ENCODE measurements around the gene MYO18A. TPM values are rescaled to one million over a fixed set of nuclear protein-coding genes. Genes with fewer than 3 reads are reported as not detected.
A peak's percentile ranks its signal among the peaks of the same experiment; 100 is the strongest.

MYO18A gene
- total RNA-seq, 1 donor from 2014 or later, result 30.0 TPM

DNA sequence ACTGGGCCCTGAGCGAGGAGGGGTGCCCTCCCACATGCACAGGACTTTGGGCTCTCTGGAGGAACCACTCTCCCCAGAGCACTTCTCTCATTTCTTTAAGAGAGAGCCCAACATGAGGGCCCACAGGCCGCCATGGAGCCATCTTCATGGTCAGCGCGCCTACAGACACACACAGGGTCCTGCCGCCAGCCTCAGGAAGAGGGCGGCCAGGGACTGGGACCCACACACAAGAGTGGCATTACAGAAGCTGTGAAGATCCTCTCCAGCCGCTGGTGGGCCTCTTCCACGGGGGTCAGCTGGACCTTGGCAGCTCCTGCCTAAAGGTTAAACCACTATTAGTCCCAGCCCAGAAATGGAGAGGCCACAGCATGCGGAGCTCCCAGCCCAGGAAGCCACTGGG is 54.5 kb downstream of the MYO18A start:
- H3K36me3 Mint-ChIP-seq (ENCODE audit: low read depth), result peaks cover 4% of the 10 kb centered on the region
- H3K27ac Mint-ChIP-seq (ENCODE audit: unreplicated experiment), result no peak overlapping the region
- TF ChIP-seq, protein P1, sequence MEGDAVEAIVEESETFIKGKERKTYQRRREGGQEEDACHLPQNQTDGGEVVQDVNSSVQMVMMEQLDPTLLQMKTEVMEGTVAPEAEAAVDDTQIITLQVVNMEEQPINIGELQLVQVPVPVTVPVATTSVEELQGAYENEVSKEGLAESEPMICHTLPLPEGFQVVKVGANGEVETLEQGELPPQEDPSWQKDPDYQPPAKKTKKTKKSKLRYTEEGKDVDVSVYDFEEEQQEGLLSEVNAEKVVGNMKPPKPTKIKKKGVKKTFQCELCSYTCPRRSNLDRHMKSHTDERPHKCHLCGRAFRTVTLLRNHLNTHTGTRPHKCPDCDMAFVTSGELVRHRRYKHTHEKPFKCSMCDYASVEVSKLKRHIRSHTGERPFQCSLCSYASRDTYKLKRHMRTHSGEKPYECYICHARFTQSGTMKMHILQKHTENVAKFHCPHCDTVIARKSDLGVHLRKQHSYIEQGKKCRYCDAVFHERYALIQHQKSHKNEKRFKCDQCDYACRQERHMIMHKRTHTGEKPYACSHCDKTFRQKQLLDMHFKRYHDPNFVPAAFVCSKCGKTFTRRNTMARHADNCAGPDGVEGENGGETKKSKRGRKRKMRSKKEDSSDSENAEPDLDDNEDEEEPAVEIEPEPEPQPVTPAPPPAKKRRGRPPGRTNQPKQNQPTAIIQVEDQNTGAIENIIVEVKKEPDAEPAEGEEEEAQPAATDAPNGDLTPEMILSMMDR (IDR thresholded peaks at IDR 0.05), result no peak
- H3K9me3 Mint-ChIP-seq (ENCODE audit: low read depth), result no peaks in the 10 kb centered on the region
- no peak overlapping the region for H3K4me3 Mint-ChIP-seq (ENCODE audit: unreplicated experiment)
- peaks cover 3% of the 10 kb centered on the region for H3K4me1 Mint-ChIP-seq (ENCODE audit: low read depth)
- DNase-seq (ENCODE audit: low spot score), result no peak
- no peaks in the 10 kb centered on the region for H3K27me3 Mint-ChIP-seq (ENCODE audit: low read depth)

DNA sequence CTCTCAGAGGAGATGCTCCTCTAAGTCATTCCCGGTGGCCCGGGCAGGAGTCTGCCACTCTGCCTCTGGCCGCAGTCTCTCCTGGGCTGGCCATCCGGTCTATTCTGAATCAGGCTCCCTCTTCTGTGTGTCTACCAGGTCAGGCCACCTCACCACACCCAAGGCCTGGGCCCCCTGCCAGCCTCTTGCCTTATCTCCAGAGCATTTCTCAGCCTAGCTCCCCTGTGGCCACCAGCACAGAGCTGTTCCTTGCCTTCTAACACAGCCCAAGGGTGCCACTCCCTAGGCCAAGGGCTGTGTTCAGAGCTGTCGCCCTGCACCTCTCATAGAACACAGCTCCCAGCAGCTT is 55.3 kb downstream of the MYO18A start:
- no peak overlapping the region for H3K4me3 Mint-ChIP-seq (ENCODE audit: unreplicated experiment)
- no peaks in the 10 kb centered on the region for H3K27me3 Mint-ChIP-seq (ENCODE audit: low read depth)
- DNase-seq (ENCODE audit: low spot score), result no peak
- H3K27ac Mint-ChIP-seq (ENCODE audit: unreplicated experiment), result no peak overlapping the region
- H3K36me3 Mint-ChIP-seq (ENCODE audit: low read depth), result peaks cover 4% of the 10 kb centered on the region
- no peaks in the 10 kb centered on the region for H3K9me3 Mint-ChIP-seq (ENCODE audit: low read depth)
- TF ChIP-seq, protein P1 (IDR thresholded peaks at IDR 0.05), result no peak
- peaks cover 3% of the 10 kb centered on the region for H3K4me1 Mint-ChIP-seq (ENCODE audit: low read depth)

DNA sequence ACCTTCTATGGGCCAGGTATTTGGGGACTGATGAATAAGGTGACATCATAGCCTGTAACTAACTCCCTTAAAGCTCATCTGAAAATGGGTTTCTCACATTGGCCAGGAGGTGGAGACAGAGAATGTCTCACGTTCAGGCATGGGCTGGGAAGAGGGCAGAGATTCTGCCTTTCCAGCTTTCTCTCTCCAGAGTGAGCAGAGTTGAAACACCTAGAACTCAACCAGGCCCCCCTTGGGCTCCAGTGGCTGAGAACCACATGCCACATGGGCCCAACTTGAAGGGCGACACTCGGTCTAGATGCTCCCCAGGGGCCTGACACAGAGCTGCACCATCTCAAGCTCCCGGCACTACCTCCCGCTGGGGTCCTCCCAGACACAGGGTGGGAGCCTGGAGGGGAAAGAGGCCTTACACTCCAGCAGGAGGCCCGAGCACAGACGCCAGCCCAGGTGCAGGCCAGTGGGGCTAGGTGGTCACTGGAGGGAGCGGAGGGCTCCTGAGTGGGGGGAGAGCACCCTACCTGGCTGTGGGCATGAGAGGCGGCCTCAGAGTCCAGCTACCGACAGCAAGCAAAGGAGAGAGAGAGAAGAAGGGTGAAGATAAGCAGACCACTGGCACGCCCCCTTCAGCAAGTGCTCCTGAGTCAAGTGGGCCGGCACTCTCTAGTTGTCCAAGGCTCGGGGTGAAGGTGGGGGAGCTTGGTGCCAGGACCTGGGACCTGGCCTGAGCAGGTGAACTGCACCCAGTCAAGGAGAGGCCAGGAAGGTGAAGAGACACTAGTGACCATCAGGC is 55.9 kb downstream of the MYO18A start:
- DNase-seq (ENCODE audit: low spot score), result no peak
- Mint-ChIP-seq H3K36me3 (ENCODE audit: low read depth) (peaks cover 4% of the 10 kb centered on the region), H3K9me3 (ENCODE audit: low read depth) (no peaks in the 10 kb centered on the region), H3K27me3 (ENCODE audit: low read depth) (no peaks in the 10 kb centered on the region), H3K4me3 (ENCODE audit: unreplicated experiment) (no peak overlapping the region), H3K27ac (ENCODE audit: unreplicated experiment) (no peak overlapping the region), H3K4me1 (ENCODE audit: low read depth) (peaks cover 3% of the 10 kb centered on the region)
- TF ChIP-seq, protein P1 (IDR thresholded peaks at IDR 0.05), result peak; percentile 85

DNA sequence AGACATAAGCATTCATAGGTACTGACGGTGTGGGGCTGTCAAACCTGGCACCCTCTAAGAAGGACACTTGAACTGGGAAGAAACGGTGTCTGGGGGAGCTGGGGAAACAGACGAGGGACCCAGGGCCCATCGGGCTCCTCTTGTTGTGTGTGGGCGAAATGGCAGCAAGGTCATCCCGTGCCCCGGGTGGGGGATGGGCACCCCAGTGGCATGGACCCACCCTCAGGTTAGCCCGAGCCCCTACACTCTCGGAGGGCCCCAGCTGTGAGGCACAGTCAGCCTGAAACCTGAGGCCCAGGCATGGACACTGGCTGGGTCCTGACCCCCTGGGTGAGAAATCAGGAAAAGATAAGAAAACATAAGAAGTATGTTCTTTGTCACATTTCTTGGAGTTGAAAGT is 57.1 kb downstream of the MYO18A start:
- H3K27ac Mint-ChIP-seq (ENCODE audit: unreplicated experiment), result no peak overlapping the region
- H3K36me3 Mint-ChIP-seq (ENCODE audit: low read depth), result peaks cover 9% of the 10 kb centered on the region
- DNase-seq (ENCODE audit: low spot score), result no peak
- no peaks in the 10 kb centered on the region for H3K27me3 Mint-ChIP-seq (ENCODE audit: low read depth)
- TF ChIP-seq, protein P1 (IDR thresholded peaks at IDR 0.05), result no peak
- H3K9me3 Mint-ChIP-seq (ENCODE audit: low read depth), result no peaks in the 10 kb centered on the region
- peaks cover 3% of the 10 kb centered on the region for H3K4me1 Mint-ChIP-seq (ENCODE audit: low read depth)
- no peak overlapping the region for H3K4me3 Mint-ChIP-seq (ENCODE audit: unreplicated experiment)

DNA sequence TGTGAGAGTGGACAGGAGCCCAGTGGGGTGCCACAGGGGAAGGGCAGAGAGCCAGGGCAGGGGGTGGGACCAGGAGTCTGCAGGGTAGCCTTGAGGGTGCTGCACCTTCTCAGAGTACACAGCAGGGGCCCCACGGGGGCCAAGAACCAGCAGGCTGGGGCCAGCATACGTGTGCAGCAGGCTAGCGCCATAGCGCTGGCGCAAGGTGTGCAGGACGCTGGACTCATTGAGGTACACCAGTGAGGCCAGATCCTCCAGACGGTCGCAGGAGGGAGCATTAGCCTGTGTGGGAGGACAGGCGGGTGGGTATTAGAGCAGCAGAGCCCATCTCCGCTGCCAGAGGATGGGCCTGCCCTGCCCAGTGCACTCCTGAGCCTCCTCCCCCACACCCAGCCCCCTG is 58.8 kb downstream of the MYO18A start:
- Mint-ChIP-seq H3K27me3 (ENCODE audit: low read depth) (no peaks in the 10 kb centered on the region), H3K4me3 (ENCODE audit: unreplicated experiment) (no peak overlapping the region), H3K27ac (ENCODE audit: unreplicated experiment) (no peak overlapping the region), H3K9me3 (ENCODE audit: low read depth) (no peaks in the 10 kb centered on the region), H3K36me3 (ENCODE audit: low read depth) (peaks cover 9% of the 10 kb centered on the region), H3K4me1 (ENCODE audit: low read depth) (peaks cover 3% of the 10 kb centered on the region)
- TF ChIP-seq, protein P1 (IDR thresholded peaks at IDR 0.05), result no peak
- DNase-seq (ENCODE audit: low spot score), result no peak

Measured in chondrocyte (in vitro differentiated cells).